DND-41 (cell line): Measurements from ENCODE around the gene PCLAF.
A peak's percentile ranks its signal among the peaks of the same experiment; 100 is the strongest.
"Not testable (repeated sequence)": the region's sequence is repeated elsewhere in the genome, so short reads cannot be mapped to it uniquely, and the experiment has no call there.

Source experiments
- ATAC-seq: fragments of 200-7000 bp; cut with Tn5 transposase; 3 replicates; pipeline ENCODE4 v1.9.1; 2021; ENCODE audit warnings: low read depth; ENCODE audit not compliant: insufficient read depth
- DNase-seq: peaks from one replicate; pipeline ENCODE4 v3.0.0-alpha.2; 2020
- H2AFZ ChIP-seq: 2 replicates; pipeline ENCODE4 v1.6.0; 2012; ENCODE audit warnings: low read depth, low read length
- H3K27ac ChIP-seq: 2 replicates; pipeline ENCODE4 v1.5.1; 2012; ENCODE audit warnings: low read length, inconsistent platforms
- H3K27me3 ChIP-seq: fragments of 200-600 bp; sonication (generic); 2 replicates; pipeline ENCODE4 v1.6.0; 2012; ENCODE audit warnings: low read length, mild to moderate bottlenecking, inconsistent platforms; ENCODE audit not compliant: insufficient read depth, poor library complexity
- H3K36me3 ChIP-seq: 2 replicates; pipeline ENCODE4 v1.5.1; 2012; ENCODE audit warnings: low read length, inconsistent platforms; ENCODE audit not compliant: insufficient read depth
- H3K4me1 ChIP-seq: 2 replicates; pipeline ENCODE4 v1.5.1; 2012; ENCODE audit warnings: mild to moderate bottlenecking, low read length; ENCODE audit not compliant: insufficient read depth
- H3K4me2 ChIP-seq: 2 replicates; pipeline ENCODE4 v1.6.0; 2012; ENCODE audit warnings: mild to moderate bottlenecking, moderate library complexity, low read length, inconsistent platforms; ENCODE audit not compliant: insufficient read depth
- H3K4me3 ChIP-seq, 2 experiments: fragments of 200-600 bp in 1 of 2; shearing (Covaris generic) in 1 of 2; 2 replicates each; pipeline ENCODE4 v1.5.1; 2012 to 2016; ENCODE audit warnings: inconsistent platforms in 2 of 2, low read length in 2 of 2, mild to moderate bottlenecking in 2 of 2, low read depth in 1 of 2, moderate library complexity in 1 of 2
- H3K79me2 ChIP-seq: 2 replicates; pipeline ENCODE4 v1.6.0; 2012; ENCODE audit warnings: low read length, inconsistent platforms; ENCODE audit not compliant: insufficient read depth
- H3K9ac ChIP-seq: 2 replicates; pipeline ENCODE4 v1.6.0; 2012; ENCODE audit warnings: low read depth, mild to moderate bottlenecking, inconsistent platforms, low read length, moderate library complexity
- H3K9me3 ChIP-seq: 2 replicates; pipeline ENCODE4 v1.5.1; 2012; ENCODE audit warnings: low read length, moderate library complexity, mild to moderate bottlenecking, inconsistent platforms; ENCODE audit not compliant: insufficient read depth, severe bottlenecking
- H4K20me1 ChIP-seq: 2 replicates; pipeline ENCODE4 v1.6.0; 2012; ENCODE audit warnings: low read length; ENCODE audit not compliant: insufficient read depth
- CTCF ChIP-seq: IDR thresholded peaks from 2 replicates; pipeline ENCODE4 v1.5.1; 2012; ENCODE audit warnings: borderline replicate concordance, low read length, moderate library complexity, mild to moderate bottlenecking; ENCODE audit not compliant: poor library complexity, severe bottlenecking; ENCODE audit errors: extremely low read depth
- EZH2 ChIP-seq: IDR thresholded peaks from 3 replicates; pipeline ENCODE4 v1.6.1; 2012; ENCODE audit warnings: borderline replicate concordance, low read depth, mild to moderate bottlenecking, moderate library complexity, low read length, inconsistent platforms; ENCODE audit not compliant: severe bottlenecking

The PCLAF gene

GRCh38 chr15:64383760-64384159 lies 2.5 kb upstream of the PCLAF start:
- ATAC-seq = no peak
- Histone ChIP-seq H2AFZ (no peak overlapping the region), H3K4me1 (peaks cover 40% of the 10 kb centered on the region), H3K27ac (no peak overlapping the region), H3K9me3 (no peaks in the 10 kb centered on the region), H3K4me2 (no peak overlapping the region), H3K9ac (no peak overlapping the region), H3K4me3 (no peak overlapping the region), H3K36me3 (peaks cover 5% of the 10 kb centered on the region), H4K20me1 (peaks cover 9% of the 10 kb centered on the region; the same call in 1 of the 2 replicates), H3K79me2 (peaks cover 37% of the 10 kb centered on the region), H3K27me3 (no peaks in the 10 kb centered on the region)
- TF ChIP-seq CTCF (no peak), EZH2 (no peak)
- DNase-seq = no peak

GRCh38 chr15:64380130-64380870 lies 941 bp downstream of the PCLAF start:
- DNase-seq, ATAC-seq, H3K9me3 ChIP-seq, H3K27me3 ChIP-seq: not testable (repeated sequence)
- H3K4me3 ChIP-seq = peak overlapping the region; percentile 72 to 96
- H3K4me2 ChIP-seq = peak overlapping the region; percentile 73
- peaks cover 58% of the 10 kb centered on the region for H3K79me2 ChIP-seq
- peak overlapping the region; percentile 90 for H3K27ac ChIP-seq
- H3K4me1 ChIP-seq = peaks cover 50% of the 10 kb centered on the region
- peak overlapping the region; percentile 77 for H2AFZ ChIP-seq
- peaks cover 16% of the 10 kb centered on the region; the same call in 1 of the 2 replicates for H4K20me1 ChIP-seq
- peak overlapping the region; percentile 73 for H3K9ac ChIP-seq
- peaks cover 27% of the 10 kb centered on the region for H3K36me3 ChIP-seq

GRCh38 chr15:64379216-64379960 lies 1.9 kb downstream of the PCLAF start:
- peaks cover 55% of the 10 kb centered on the region for H3K4me1 ChIP-seq
- H3K36me3 ChIP-seq = peaks cover 36% of the 10 kb centered on the region
- peaks cover 67% of the 10 kb centered on the region for H3K79me2 ChIP-seq
- no peaks in the 10 kb centered on the region for H3K9me3 ChIP-seq
- DNase-seq (no peak), ATAC-seq (no peak)
- TF ChIP-seq EZH2 (no peak), CTCF (no peak)
- H3K4me2 ChIP-seq = peak overlapping the region; percentile 73
- H3K27ac ChIP-seq = no peak overlapping the region; the same call in 1 of the 2 replicates
- H3K27me3 ChIP-seq = no peaks in the 10 kb centered on the region
- H2AFZ ChIP-seq = no peak overlapping the region
- peak overlapping the region; percentile 73 for H3K9ac ChIP-seq
- H4K20me1 ChIP-seq = peaks cover 17% of the 10 kb centered on the region; the same call in 1 of the 2 replicates
- H3K4me3 ChIP-seq = peak overlapping the region; percentile 72 to 96; a peak in 3 of 4 replicates

- ATAC-seq = no peak
- TF ChIP-seq EZH2 (no peak), CTCF (no peak)
- peaks cover 13% of the 10 kb centered on the region for H4K20me1 ChIP-seq
- no peak overlapping the region; the same call in 1 of the 2 replicates for H3K27ac ChIP-seq
- H3K9me3 ChIP-seq = no peaks in the 10 kb centered on the region
- no peaks in the 10 kb centered on the region for H3K27me3 ChIP-seq
- no peak overlapping the region for H3K4me3 ChIP-seq
- peaks cover 62% of the 10 kb centered on the region for H3K36me3 ChIP-seq
- no peak overlapping the region for H3K9ac ChIP-seq
- H2AFZ ChIP-seq = no peak overlapping the region
- DNase-seq = no peak
- H3K4me2 ChIP-seq = peak overlapping the region; percentile 16; the same call in 1 of the 2 replicates
- peaks cover 31% of the 10 kb centered on the region for H3K4me1 ChIP-seq
- H3K79me2 ChIP-seq = peaks cover 92% of the 10 kb centered on the region
Measured at GRCh38 chr15:64373360-64373759, 7.9 kb downstream of the PCLAF start.

GRCh38 chr15:64371383-64371782 lies 9.9 kb downstream of the PCLAF start:
- Histone ChIP-seq H3K4me1 (peaks cover 14% of the 10 kb centered on the region), H3K79me2 (peaks cover 89% of the 10 kb centered on the region), H3K36me3 (peaks cover 59% of the 10 kb centered on the region)
- not testable (repeated sequence) for DNase-seq, H3K9ac ChIP-seq, H3K27ac ChIP-seq, H3K4me2 ChIP-seq, H3K4me3 ChIP-seq, H4K20me1 ChIP-seq, H3K9me3 ChIP-seq, H3K27me3 ChIP-seq, ATAC-seq, H2AFZ ChIP-seq
